ENCODE measurements around the gene OGA.

Gene OGA

GRCh38 chr10:101784558-101784957 lies 33.7 kb downstream of the OGA start:
- H3K9me3 ChIP-seq (ENCODE audit: control insufficient read depth, insufficient read depth, low read depth, low read length): no peaks in the 10 kb centered on the region
- no peak overlapping the region for H3K4me3 ChIP-seq (ENCODE audit: low read depth, low read length)
- TF ChIP-seq ZBTB21 (tag by site-specific recombination; IDR thresholded peaks at IDR 0.05) (no peak), MZF1 (tag by site-specific recombination; IDR thresholded peaks at IDR 0.05; ENCODE audit: borderline replicate concordance) (no peak), ZNF639 (tag by site-specific recombination; IDR thresholded peaks at IDR 0.05) (no peak), PRDM6 (tag by site-specific recombination; IDR thresholded peaks at IDR 0.05) (no peak), GLIS2 (tag by site-specific recombination; IDR thresholded peaks at IDR 0.05) (no peak), ZNF324 (tag by site-specific recombination; IDR thresholded peaks at IDR 0.05) (no peak), ZSCAN23 (tag by site-specific recombination; IDR thresholded peaks at IDR 0.05) (no peak)
- ChIA-PET POLR2A (interaction anchor here (2.8 kb wide), 1 partner anchor 34 kb away, joined by 16 read pairs; the partner anchor contains the start of gene OGA), CTCF (interaction anchor here (0.6 to 8.1 kb wide), 6 partner anchors 11 to 179 kb away, joined by 3 to 203 read pairs (median 4); no protein-coding TSS in a partner anchor)
- peaks cover 35 to 58% of the 10 kb centered on the region in 2 experiments for H3K36me3 ChIP-seq (ENCODE audit: control insufficient read depth in 2 of 2, insufficient read depth in 1 of 2, low read length in 2 of 2)
- H3K4me1 ChIP-seq (ENCODE audit: control insufficient read depth, insufficient read depth, low read length): peaks cover 13% of the 10 kb centered on the region
- no peak overlapping the region for H3K27ac ChIP-seq (ENCODE audit: extremely low read depth, low read depth, low read length)

GRCh38 chr10:101783736-101784118 lies 34.5 kb downstream of the OGA start:
- TF ChIP-seq ZIC2 (tag by site-specific recombination; IDR thresholded peaks at IDR 0.05) (no peak), ZFP37 (tag by site-specific recombination; IDR thresholded peaks at IDR 0.05) (0 out of 2 replicates have a peak, but pooled peaks have one; percentile 23), ZNF654 (tag by site-specific recombination; IDR thresholded peaks at IDR 0.05; ENCODE audit: low read depth) (no peak), ZNF600 (tag by site-specific recombination; IDR thresholded peaks at IDR 0.05) (peak; percentile 83), ZFHX2 (tag by site-specific recombination; conservative IDR thresholded peaks at IDR 0.05) (peak; percentile 38), ZBTB17 (tag by site-specific recombination; IDR thresholded peaks at IDR 0.05) (peak; percentile 69; the same call in 1 of the 2 replicates)
- POLR2A ChIA-PET: interaction anchor here (1.1 to 2.8 kb wide), 2 partner anchors 13 to 35 kb away, joined by 3 to 16 read pairs; partner anchors contain the start of gene OGA
- CTCF ChIA-PET: interaction anchor here (0.5 to 8.1 kb wide), 13 partner anchors 12 to 616 kb away, joined by 3 to 203 read pairs (median 6); no protein-coding TSS in a partner anchor
- Histone ChIP-seq H3K4me3 (ENCODE audit: low read depth, low read length) (peak overlapping the region; percentile 81), H3K9me3 (ENCODE audit: control insufficient read depth, insufficient read depth, low read depth, low read length) (no peaks in the 10 kb centered on the region), H3K4me1 (ENCODE audit: control insufficient read depth, insufficient read depth, low read length) (peaks cover 18% of the 10 kb centered on the region), H3K27ac (ENCODE audit: extremely low read depth, low read depth, low read length) (peak overlapping the region; percentile 37; the same call in 1 of the 2 replicates), H3K36me3 (ENCODE audit: control insufficient read depth in 2 of 2, insufficient read depth in 1 of 2, low read length in 2 of 2) (peaks cover 28 to 51% of the 10 kb centered on the region in 2 experiments)

- Histone ChIP-seq H3K9me3 (ENCODE audit: control insufficient read depth, insufficient read depth, low read depth, low read length) (no peaks in the 10 kb centered on the region), H3K4me3 (ENCODE audit: low read depth, low read length) (peak within 1 kb of the TSS; percentile 81), H3K36me3 (ENCODE audit: control insufficient read depth in 2 of 2, insufficient read depth in 1 of 2, low read length in 2 of 2) (peaks cover 22 to 47% of the 10 kb centered on the region in 2 experiments), H3K4me1 (ENCODE audit: control insufficient read depth, insufficient read depth, low read length) (peaks cover 18% of the 10 kb centered on the region), H3K27ac (ENCODE audit: extremely low read depth, low read depth, low read length) (peak within 1 kb of the TSS; percentile 37)
- CTCF ChIA-PET: interaction anchor here (0.6 to 8.1 kb wide), 21 partner anchors 11 to 617 kb away, joined by 3 to 203 read pairs (median 6); no protein-coding TSS in a partner anchor
- POLR2A ChIA-PET: interaction anchor here (1.1 to 2.8 kb wide), 2 partner anchors 13 to 35 kb away, joined by 3 to 16 read pairs; partner anchors contain the start of gene OGA
- no peak for TF ChIP-seq SALL2 (tag by site-specific recombination; IDR thresholded peaks at IDR 0.05; ENCODE audit: borderline replicate concordance)
- no peak for TF ChIP-seq ZNF792 (tag by site-specific recombination; IDR thresholded peaks at IDR 0.05)
- peak; percentile 12; the same call in 1 of the 2 replicates for TF ChIP-seq ZBTB44 (tag by site-specific recombination; IDR thresholded peaks at IDR 0.05)
- no peak for TF ChIP-seq ZNF530 (tag by site-specific recombination; IDR thresholded peaks at IDR 0.05; ENCODE audit: low read depth)
- no peak for TF ChIP-seq ZBTB49 (tag by site-specific recombination; IDR thresholded peaks at IDR 0.05; ENCODE audit: low read depth)
- peak; percentile 66; the same call in 1 of the 2 replicates for TF ChIP-seq MYNN (tag by site-specific recombination; IDR thresholded peaks at IDR 0.05; ENCODE audit: borderline replicate concordance)
- no peak for TF ChIP-seq ZNF112 (tag by site-specific recombination; IDR thresholded peaks at IDR 0.05)
- 0 out of 2 replicates have a peak, but pooled peaks have one; percentile 14 for TF ChIP-seq GLIS1 (tag by site-specific recombination; IDR thresholded peaks at IDR 0.05)
These were observed 35.2 kb downstream of the OGA start, which contains the start of gene NPM3 for GRCh38 chr10:101782811-101783735. NPM3 (minus strand) TSS chr10:101783446; CDS start chr10:101783390, 56 bp downstream.
